RWPE1 (cell line): ENCODE results near the gene SLC13A3.

ENCODE experiments used
- CTCF ChIA-PET: fragments of 350-600 bp; sonication (Branson Sonifier 250); formaldehyde crosslinking; extraction: SDS; loops from one replicate; lab custom pipeline; 2021; lab: Yijun Ruan, JAX
- POLR2A ChIA-PET: fragments of 400-600 bp; formaldehyde crosslinking; extraction: SDS; loops from one replicate; lab custom pipeline; 2020; ENCODE audit warnings: antibody characterized with exemption; ENCODE audit not compliant: low non-redundant PET; lab: Yijun Ruan, JAX
- DNase-seq: peaks from one replicate; pipeline ENCODE4 v3.0.0; 2012; ENCODE audit warnings: low spot score
- H3K27ac ChIP-seq: fragments of 450-650 bp; 2 replicates; pipeline ENCODE4 v1.5.1; 2017
- TF ChIP-seq, protein P1 (sequence below): fragments of 450-650 bp; conservative IDR thresholded peaks from 2 replicates; pipeline ENCODE4 v1.5.1; 2017; ENCODE audit warnings: low read depth, mild to moderate bottlenecking

SLC13A3 gene

DNA sequence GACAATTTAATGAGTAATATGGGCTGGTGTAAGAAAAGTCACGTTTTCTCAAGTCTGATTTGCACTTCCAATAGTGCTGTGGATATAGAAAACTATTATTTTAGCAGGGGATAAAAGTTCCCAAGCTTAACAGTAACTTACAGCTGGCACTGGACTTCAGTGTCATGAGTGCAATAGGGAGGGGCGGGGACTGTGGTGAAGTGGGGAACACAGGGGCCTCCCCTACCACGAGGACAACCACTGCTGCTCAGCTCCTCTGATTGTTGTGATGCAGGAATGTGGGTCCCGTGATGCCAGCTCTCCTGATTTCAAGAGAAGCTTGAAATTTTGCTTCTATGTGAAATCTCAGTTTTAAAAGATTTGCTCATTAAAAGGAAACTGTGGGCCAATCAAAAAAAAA lies 24.0 kb downstream of the SLC13A3 start:
- TF ChIP-seq, protein P1, sequence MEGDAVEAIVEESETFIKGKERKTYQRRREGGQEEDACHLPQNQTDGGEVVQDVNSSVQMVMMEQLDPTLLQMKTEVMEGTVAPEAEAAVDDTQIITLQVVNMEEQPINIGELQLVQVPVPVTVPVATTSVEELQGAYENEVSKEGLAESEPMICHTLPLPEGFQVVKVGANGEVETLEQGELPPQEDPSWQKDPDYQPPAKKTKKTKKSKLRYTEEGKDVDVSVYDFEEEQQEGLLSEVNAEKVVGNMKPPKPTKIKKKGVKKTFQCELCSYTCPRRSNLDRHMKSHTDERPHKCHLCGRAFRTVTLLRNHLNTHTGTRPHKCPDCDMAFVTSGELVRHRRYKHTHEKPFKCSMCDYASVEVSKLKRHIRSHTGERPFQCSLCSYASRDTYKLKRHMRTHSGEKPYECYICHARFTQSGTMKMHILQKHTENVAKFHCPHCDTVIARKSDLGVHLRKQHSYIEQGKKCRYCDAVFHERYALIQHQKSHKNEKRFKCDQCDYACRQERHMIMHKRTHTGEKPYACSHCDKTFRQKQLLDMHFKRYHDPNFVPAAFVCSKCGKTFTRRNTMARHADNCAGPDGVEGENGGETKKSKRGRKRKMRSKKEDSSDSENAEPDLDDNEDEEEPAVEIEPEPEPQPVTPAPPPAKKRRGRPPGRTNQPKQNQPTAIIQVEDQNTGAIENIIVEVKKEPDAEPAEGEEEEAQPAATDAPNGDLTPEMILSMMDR: no peak
- no peak overlapping the region for H3K27ac ChIP-seq
- POLR2A ChIA-PET: no interaction called here
- CTCF ChIA-PET: no interaction called here
- DNase-seq: no peak

DNA sequence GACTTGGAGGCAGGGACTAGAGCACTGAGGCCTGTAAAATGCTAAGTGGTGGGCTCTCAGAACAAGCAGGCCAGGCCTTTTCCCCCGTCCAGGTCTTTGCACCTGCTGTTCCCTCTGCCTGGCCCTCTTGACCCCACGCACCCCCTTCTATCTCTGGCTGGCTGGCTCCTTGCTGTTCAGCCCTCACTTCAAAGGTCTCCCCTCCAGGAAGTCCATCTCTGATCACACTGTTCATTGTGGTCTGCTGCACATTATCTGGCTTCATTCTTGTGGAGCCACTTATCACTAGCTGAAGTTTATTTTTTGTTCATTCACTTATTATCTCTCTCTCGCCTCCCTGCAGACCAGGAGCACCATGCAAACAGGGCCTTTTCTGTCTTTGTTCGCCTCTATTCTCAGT lies 24.5 kb downstream of the SLC13A3 start:
- POLR2A ChIA-PET: no interaction called here
- H3K27ac ChIP-seq: no peak overlapping the region
- CTCF ChIA-PET: no interaction called here
- TF ChIP-seq, protein P1: no peak
- no peak for DNase-seq

DNA sequence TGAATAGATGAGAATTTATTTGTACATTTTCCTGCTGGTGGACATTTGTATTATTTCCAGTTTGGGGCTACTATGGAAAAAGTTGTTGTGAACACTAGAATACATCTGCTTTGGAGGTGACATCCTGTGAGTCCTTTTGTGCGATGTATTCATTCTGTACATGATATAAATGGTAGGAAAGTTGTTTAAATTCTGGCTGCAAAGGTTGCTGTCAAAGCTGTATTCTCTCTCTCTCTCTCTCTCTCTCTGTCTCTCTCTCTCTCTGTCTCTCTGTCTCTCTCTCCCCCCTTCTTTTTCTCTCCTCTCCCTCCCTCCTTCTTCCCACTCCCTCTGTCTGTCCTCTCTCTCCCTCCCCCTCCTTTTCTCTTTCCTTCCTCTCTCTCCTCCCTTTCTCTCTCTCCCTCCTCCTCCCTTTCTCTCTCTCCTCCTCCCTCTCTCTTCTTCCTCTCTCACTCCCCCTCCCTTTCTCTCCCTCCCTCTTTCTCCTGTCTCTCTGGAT lies 25.3 kb downstream of the SLC13A3 start:
- POLR2A ChIA-PET: no interaction called here
- CTCF ChIA-PET: interaction anchor here (0.6 kb wide), 1 partner anchor 48 kb away, joined by 4 read pairs; no protein-coding TSS in a partner anchor
- H3K27ac ChIP-seq: no peak overlapping the region
- DNase-seq: no peak
- TF ChIP-seq, protein P1: no peak

DNA sequence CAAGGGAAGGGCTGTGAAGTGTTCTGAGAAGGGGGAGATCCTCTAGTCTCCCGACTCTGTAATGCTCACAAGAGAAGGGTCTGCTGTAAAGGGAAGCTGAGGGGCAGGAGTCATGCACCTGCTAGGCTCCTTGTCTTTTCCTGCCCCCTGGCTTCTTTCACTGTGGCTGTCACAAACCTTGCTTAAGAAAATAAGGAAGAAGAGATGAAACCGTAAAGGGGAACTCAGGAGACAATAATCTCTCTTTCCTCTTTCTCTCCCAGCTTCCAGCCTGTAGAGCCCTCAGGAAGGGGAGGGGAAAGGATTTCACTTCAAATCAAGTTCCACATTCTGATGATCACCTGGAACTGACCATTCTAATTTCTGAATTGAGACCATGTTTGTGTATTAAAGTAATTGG lies 26.3 kb downstream of the SLC13A3 start:
- TF ChIP-seq, protein P1: no peak
- H3K27ac ChIP-seq: no peak overlapping the region
- no peak for DNase-seq
- ChIA-PET CTCF (no interaction called here), POLR2A (no interaction called here)

DNA sequence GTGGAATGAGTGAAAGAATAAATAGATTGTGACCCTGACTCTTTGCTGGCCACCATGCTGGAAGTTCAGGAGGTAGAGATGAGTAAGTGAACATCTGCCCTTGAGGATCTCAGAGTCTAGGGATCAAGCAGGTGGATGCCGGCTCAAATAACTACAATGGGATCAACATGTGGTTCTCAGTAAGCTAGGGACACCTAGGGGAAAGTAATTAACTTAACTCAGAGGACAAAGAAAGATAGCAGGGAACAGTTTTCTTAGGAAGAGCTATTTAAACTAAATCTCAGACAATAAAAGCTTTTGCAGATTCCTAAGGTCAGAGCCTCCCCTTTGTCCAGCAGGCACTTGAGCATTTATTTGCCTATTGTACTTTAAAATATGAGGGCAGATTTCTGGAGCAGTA lies 29.1 kb downstream of the SLC13A3 start:
- ChIA-PET POLR2A (no interaction called here), CTCF (no interaction called here)
- no peak overlapping the region for H3K27ac ChIP-seq
- TF ChIP-seq, protein P1: no peak
- DNase-seq: no peak

DNA sequence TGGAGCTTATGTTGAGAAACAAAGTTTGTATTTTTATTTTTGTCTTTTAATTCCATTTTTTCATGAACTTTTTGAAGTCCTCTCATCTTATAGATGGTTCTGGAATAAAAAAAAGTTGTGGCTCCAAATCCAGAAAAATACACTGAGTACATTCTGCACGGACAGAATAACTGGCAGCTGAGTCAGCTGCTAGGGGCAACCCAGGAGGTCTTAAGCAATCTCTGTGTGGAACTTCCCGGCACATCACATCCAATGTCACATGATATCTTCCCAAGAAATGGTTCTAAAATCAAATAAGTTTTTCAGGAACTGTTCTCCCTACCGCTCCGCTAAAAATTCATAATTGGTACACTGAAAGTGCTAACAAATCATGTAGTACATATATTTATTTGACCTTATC lies 29.8 kb downstream of the SLC13A3 start:
- POLR2A ChIA-PET: no interaction called here

More for the DNA sequence above, 29.8 kb downstream of the SLC13A3 start:
- CTCF ChIA-PET: interaction anchor here (1.4 kb wide), 1 partner anchor 10 kb away, joined by 4 read pairs; no protein-coding TSS in a partner anchor
- no peak overlapping the region for H3K27ac ChIP-seq
- no peak for DNase-seq
- TF ChIP-seq, protein P1: no peak
